Body of pancreas (tissue), 4 donors: ENCODE data around the gene ZNF37A.

Source experiments
- CTCF ChIP-seq, 7 experiments: fragments of 450-650 bp in 4 of 7; fragments of 200-600 bp in 3 of 7; sonication (generic) in 3 of 7; IDR thresholded peaks; one replicate each; pipeline ENCODE4 v1.5.1; 2016 to 2019; ENCODE audit warnings: antibody characterized with exemption in 7 of 7
- POLR2A ChIP-seq, 3 donors: fragments of 450-650 bp; IDR thresholded peaks; one replicate each; pipeline ENCODE4 v1.6.1; 2016; ENCODE audit warnings: antibody characterized with exemption in 3 of 3, mild to moderate bottlenecking in 2 of 3

DNA sequence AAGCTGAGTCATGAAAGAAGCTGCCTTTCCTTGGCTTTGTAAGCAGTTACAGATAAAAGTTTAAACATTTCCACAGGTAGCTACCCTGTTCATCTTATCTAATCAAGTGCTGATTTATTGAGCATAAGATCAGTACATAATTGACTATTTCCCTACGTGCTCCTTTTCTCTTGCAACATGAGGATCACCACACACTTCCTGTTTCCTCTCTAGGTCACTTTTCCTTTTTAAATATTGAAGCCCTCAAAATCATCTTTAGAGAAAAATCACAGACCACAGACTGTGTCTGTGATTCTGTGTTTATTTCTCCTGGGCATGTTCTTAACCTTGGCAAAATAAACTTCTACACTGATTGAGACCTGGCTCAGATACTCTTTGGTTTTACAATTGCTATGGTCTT is 69.5 kb downstream of the ZNF37A start:
- no peak for TF ChIP-seq CTCF (IDR thresholded peaks at IDR 0.05)
- TF ChIP-seq POLR2A (IDR thresholded peaks at IDR 0.05), result no peak
